Measurements from ENCODE around the gene CTSZ.

- TF ChIP-seq, protein P1, sequence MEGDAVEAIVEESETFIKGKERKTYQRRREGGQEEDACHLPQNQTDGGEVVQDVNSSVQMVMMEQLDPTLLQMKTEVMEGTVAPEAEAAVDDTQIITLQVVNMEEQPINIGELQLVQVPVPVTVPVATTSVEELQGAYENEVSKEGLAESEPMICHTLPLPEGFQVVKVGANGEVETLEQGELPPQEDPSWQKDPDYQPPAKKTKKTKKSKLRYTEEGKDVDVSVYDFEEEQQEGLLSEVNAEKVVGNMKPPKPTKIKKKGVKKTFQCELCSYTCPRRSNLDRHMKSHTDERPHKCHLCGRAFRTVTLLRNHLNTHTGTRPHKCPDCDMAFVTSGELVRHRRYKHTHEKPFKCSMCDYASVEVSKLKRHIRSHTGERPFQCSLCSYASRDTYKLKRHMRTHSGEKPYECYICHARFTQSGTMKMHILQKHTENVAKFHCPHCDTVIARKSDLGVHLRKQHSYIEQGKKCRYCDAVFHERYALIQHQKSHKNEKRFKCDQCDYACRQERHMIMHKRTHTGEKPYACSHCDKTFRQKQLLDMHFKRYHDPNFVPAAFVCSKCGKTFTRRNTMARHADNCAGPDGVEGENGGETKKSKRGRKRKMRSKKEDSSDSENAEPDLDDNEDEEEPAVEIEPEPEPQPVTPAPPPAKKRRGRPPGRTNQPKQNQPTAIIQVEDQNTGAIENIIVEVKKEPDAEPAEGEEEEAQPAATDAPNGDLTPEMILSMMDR (conservative IDR thresholded peaks at IDR 0.05; ENCODE audit: low read length) = no peak
- TF ChIP-seq EZH2phosphoT487 (IDR thresholded peaks at IDR 0.05; ENCODE audit: borderline replicate concordance) = no peak
Observed at GRCh38 chr20:59043698-59044097, 36.6 kb upstream of the CTSZ start.
